Activated naive CD4-positive, alpha-beta T cell treated with anti-CD3 and anti-CD28 coated beads, Interleukin-2, amount 10 ng/mL, durations not matched to agents 7 days and 5 days (primary cell): ENCODE results near the gene TGM1.

Experiments used
- CTCF ChIA-PET: fragments of 350-600 bp; sonication (Branson Sonifier 250); formaldehyde crosslinking; loops from one replicate; lab custom pipeline; 2021; ENCODE audit warnings: antibody characterized with exemption; lab: Charles Lee
- DNase-seq: peaks from one replicate; pipeline ENCODE4 v3.0.0-alpha.2; 2020
- H3K27ac Mint-ChIP-seq: one replicate; pipeline ENCODE4 v1.8.0; 2021; ENCODE audit warnings: mild to moderate bottlenecking, moderate library complexity, mixed read lengths
- H3K27me3 Mint-ChIP-seq: one replicate; pipeline ENCODE4 v1.8.0; 2021; ENCODE audit warnings: mild to moderate bottlenecking, mixed read lengths
- H3K36me3 Mint-ChIP-seq: one replicate; pipeline ENCODE4 v1.8.0; 2021; ENCODE audit warnings: mixed read lengths
- H3K4me1 Mint-ChIP-seq: one replicate; pipeline ENCODE4 v1.8.0; 2021; ENCODE audit warnings: mixed read lengths
- H3K4me3 Mint-ChIP-seq: one replicate; pipeline ENCODE4 v1.8.0; 2021; ENCODE audit warnings: mild to moderate bottlenecking, moderate library complexity, mixed read lengths
- H3K9me3 Mint-ChIP-seq: one replicate; pipeline ENCODE4 v1.8.0; 2021; ENCODE audit warnings: mixed read lengths

TGM1 gene

DNA sequence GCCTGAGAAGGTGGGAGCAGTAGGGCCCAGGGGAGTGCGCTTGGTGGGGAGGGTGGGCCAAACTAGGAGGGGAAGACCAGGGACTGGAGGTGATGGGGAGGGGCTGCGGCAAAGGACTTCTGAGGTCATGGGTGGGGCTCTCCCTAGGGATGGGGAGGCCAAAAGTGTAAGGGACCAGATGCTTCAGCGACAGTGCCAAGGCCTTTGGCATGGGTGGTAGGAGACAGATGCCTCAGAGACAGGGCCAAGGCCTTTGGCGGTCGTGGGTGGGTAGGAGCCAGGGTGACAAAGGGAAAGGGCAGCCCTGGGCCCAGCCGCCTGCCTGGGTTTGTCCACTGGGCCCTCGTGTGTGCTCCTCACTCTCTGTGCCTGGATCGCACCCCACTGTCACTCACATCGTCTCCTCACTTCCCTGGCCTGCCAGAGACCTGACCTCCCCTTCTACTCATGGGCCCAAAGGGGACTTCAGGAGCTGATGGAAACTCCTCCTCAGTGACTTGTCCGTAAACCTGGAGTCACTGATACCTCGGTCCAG is 21.6 kb upstream of the TGM1 start:
- CTCF ChIA-PET, result interaction anchor here (1.4 kb wide), 1 partner anchor 24 kb away, joined by 3 read pairs; no protein-coding TSS in a partner anchor
- DNase-seq, result no peak
- H3K36me3 Mint-ChIP-seq, result peaks cover under 1% of the 10 kb centered on the region
- H3K4me3 Mint-ChIP-seq, result no peak overlapping the region
- H3K4me1 Mint-ChIP-seq, result peaks cover 21% of the 10 kb centered on the region
- H3K27me3 Mint-ChIP-seq, result peaks cover 13% of the 10 kb centered on the region
- H3K27ac Mint-ChIP-seq, result no peak overlapping the region
- H3K9me3 Mint-ChIP-seq, result no peaks in the 10 kb centered on the region

DNA sequence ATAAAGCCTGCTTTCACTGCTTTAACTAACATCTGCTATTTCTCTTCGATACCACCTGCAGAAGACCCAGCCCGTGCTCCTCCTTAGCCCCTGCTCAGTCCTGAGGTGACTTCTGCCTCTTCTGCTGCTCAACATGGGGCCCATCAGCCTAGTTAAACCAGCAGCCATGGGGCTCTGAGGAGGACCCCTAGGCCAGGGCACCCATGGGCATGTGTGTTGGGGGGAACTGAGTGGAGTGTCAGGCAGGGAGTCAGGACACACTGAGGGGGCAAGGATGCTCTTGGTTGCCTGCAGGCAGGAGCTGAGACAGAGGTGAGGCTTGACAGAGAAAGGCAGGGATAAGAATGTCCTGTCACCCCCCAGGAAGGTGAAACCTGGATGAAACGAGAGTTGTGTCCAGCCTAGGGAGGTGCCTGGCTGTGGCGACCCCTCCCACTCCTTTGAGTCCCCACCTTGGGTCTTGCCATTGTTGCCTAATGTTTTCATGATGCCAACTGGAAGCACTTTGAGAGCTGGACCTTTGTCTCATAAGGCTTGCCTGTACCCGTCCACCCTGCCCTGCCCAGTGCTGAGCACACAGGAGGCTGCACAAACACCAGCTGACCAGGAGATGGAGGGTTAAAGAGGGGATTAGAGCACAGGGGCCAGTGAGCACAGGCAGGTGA is 21.0 kb upstream of the TGM1 start:
- no peak overlapping the region for H3K27ac Mint-ChIP-seq
- H3K9me3 Mint-ChIP-seq, result no peaks in the 10 kb centered on the region
- CTCF ChIA-PET, result interaction anchor here (0.9 to 1.4 kb wide), 2 partner anchors 8 to 41 kb away, joined by 3 to 6 read pairs; partner anchors contain the start of gene TINF2
- no peaks in the 10 kb centered on the region for H3K36me3 Mint-ChIP-seq
- H3K4me3 Mint-ChIP-seq, result no peak overlapping the region
- DNase-seq, result no peak
- H3K4me1 Mint-ChIP-seq, result peaks cover 23% of the 10 kb centered on the region
- H3K27me3 Mint-ChIP-seq, result peaks cover 13% of the 10 kb centered on the region

DNA sequence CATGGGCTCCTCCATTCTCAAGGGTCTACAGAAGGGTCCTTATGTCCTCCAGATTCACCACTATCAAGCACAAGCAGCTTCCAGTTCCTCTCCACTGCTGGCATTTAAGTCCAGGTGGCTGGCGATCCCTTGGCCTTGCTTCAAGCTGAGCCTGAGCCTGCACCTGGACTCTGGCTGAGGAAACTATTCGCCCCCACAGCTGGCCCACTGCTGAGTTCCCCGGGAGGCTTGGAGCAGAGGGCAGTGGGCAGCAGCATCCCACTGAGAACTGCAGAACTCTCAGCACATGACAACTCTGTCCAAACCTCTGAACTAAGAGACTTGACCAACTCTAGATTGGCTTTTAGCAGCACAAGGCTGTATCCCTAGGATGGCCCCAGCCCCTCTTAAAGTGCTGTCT is 19.8 kb upstream of the TGM1 start:
- H3K9me3 Mint-ChIP-seq, result no peaks in the 10 kb centered on the region
- peaks cover 28% of the 10 kb centered on the region for H3K4me1 Mint-ChIP-seq
- no peak for DNase-seq
- no peak overlapping the region for H3K4me3 Mint-ChIP-seq
- H3K27me3 Mint-ChIP-seq, result peaks cover 13% of the 10 kb centered on the region
- H3K36me3 Mint-ChIP-seq, result no peaks in the 10 kb centered on the region
- CTCF ChIA-PET, result interaction anchor here (1.1 to 4.4 kb wide), 5 partner anchors 8 to 39 kb away, joined by 3 to 19 read pairs (median 3); partner anchors contain the start of genes CIDEB and RABGGTA
- H3K27ac Mint-ChIP-seq, result no peak overlapping the region

DNA sequence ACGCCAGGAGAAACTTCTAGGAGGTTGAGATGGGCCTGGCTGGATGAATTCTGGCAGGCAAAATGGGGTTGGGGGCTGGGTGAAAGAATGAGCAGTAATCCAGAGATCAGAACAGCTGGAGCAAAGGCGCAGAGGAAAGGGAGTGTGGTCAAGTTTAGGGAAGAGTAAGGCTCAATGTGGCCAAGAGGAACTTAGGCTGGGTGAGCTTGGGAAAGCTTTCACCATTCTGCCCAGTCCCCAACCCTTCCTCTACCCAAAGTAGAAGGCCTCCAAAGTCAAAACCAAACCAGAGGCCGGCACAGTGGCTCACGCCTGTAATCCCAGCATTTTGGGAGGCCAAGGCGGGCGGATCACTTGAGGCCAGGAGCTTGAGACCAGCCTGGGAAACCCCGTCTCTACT is 18.7 kb upstream of the TGM1 start:
- Mint-ChIP-seq H3K27me3 (peaks cover 13% of the 10 kb centered on the region), H3K27ac (no peak overlapping the region), H3K4me3 (no peak overlapping the region), H3K36me3 (no peaks in the 10 kb centered on the region), H3K4me1 (peaks cover 30% of the 10 kb centered on the region), H3K9me3 (no peaks in the 10 kb centered on the region)
- CTCF ChIA-PET, result interaction anchor here (0.8 to 4.4 kb wide), 4 partner anchors 9 to 27 kb away, joined by 3 to 19 read pairs (median 6); partner anchors contain the start of gene RABGGTA
- no peak for DNase-seq

DNA sequence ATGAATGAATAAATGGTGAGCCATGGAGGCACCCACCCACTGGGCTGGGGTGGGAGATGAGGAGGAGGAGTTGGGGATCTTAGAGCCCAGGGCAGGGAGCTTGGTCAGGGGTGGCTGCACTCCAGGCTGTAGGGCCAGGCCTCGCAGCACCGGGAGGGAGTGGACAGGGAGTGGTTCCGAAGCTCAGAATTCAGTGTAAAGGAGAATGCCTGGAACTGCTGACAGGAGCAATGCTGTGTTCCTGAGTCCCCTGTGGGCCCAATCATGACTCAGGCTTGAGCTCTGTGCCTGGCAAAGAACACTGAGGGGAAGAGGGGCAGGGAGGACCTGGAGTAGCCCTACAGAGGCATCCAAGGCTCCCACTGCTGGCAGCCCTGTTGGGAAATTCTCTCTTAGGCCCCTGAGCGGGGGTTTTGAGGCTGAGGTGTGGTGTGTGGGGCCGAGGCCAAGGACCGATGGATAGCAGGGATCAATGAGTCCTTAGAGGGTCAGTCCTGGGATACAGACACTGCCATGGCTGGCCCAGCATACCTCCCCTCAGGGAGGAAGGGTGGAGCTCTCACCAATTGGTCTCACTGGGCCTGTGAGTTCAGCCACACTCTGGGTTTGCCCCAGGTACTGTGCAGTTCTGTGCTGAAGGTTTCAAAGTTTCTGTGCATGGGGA is 18.0 kb upstream of the TGM1 start:
- Mint-ChIP-seq H3K4me3 (no peak overlapping the region), H3K4me1 (peaks cover 31% of the 10 kb centered on the region), H3K9me3 (no peaks in the 10 kb centered on the region), H3K27me3 (peaks cover 13% of the 10 kb centered on the region), H3K27ac (peak overlapping the region; percentile 39), H3K36me3 (no peaks in the 10 kb centered on the region)
- CTCF ChIA-PET, result interaction anchor here (0.8 to 12.6 kb wide), 7 partner anchors 9 to 38 kb away, joined by 3 to 110 read pairs (median 16); partner anchors contain the start of genes CIDEB, DHRS1, NOP9 and RABGGTA
- no peak for DNase-seq

DNA sequence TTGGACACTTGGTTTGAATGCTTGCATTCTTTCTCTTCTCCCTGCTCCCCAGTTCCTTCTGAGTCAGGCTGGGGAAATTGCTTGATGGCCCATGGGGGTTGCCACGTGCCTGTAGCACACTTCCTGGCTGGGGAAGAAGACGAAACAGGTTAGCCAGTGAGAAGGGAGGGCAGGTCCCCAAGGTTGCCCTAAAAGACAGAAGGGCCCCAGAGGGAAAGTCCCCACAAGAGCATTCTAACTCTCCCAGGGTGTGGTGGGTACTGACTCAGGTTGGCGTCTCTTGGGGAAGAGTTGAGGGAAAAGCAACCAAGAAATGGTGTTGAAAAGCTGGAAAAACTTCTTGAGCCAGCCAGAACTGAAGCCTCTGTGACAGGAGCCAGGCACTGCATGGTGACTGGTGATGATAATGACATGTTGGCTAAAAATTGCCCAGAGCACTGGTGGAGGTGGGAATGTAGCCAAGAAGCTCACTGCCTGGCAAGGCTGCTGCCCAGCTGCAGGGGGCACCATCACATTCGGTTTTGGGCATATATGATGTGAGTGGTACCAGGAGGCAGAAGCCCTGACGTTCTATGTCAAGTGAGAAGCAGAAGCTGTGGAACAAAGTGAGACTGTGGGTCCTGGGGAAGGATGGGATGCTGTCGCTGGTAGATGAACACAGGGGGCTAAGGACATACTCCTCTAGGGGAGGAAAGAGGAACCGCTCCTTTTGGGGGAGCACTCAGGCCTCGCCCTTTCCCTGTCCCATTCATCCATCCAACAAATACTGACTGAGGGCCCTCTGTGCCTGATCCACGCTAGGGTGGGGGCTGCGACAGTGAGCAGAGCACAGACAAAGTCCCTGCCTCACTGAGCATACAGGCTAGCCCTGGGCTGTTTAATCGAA is 16.6 kb upstream of the TGM1 start:
- peaks cover 13% of the 10 kb centered on the region for H3K27me3 Mint-ChIP-seq
- peaks cover 37% of the 10 kb centered on the region for H3K4me1 Mint-ChIP-seq
- peak; percentile 55 for DNase-seq
- no peaks in the 10 kb centered on the region for H3K36me3 Mint-ChIP-seq
- no peak overlapping the region for H3K4me3 Mint-ChIP-seq
- CTCF ChIA-PET, result interaction anchor here (0.6 to 12.6 kb wide), 11 partner anchors 9 to 51 kb away, joined by 3 to 110 read pairs (median 4); partner anchors contain the start of genes CIDEB, DHRS1, LTB4R2 and NOP9
- no peak overlapping the region for H3K27ac Mint-ChIP-seq
- no peaks in the 10 kb centered on the region for H3K9me3 Mint-ChIP-seq

DNA sequence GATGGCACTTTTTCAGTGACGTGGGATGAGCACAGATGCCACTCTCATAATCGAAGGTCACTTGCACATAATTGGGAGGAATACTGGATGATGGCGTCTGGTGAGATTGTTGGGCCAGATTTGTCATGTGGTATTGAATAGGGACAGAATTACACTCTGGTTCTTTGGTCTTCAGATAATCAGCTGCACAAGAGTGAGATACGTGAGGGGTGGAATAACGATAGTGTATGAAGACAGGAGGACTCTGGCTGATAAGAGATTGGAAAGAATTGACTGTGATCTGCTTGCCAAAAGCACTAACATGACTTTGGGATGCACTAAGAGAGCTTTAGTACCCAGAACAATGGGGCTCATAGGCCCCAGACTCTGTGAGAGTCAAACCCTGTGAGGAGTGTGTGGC is 15.4 kb upstream of the TGM1 start:
- no peak for DNase-seq
- Mint-ChIP-seq H3K27ac (no peak overlapping the region), H3K36me3 (no peaks in the 10 kb centered on the region), H3K9me3 (no peaks in the 10 kb centered on the region), H3K4me1 (peaks cover 48% of the 10 kb centered on the region), H3K4me3 (no peak overlapping the region), H3K27me3 (peaks cover 13% of the 10 kb centered on the region)
- CTCF ChIA-PET, result interaction anchor here (1.1 to 12.6 kb wide), 7 partner anchors 8 to 63 kb away, joined by 3 to 110 read pairs (median 11); partner anchors contain the start of genes CIDEB, DHRS1, MDP1 and NOP9

DNA sequence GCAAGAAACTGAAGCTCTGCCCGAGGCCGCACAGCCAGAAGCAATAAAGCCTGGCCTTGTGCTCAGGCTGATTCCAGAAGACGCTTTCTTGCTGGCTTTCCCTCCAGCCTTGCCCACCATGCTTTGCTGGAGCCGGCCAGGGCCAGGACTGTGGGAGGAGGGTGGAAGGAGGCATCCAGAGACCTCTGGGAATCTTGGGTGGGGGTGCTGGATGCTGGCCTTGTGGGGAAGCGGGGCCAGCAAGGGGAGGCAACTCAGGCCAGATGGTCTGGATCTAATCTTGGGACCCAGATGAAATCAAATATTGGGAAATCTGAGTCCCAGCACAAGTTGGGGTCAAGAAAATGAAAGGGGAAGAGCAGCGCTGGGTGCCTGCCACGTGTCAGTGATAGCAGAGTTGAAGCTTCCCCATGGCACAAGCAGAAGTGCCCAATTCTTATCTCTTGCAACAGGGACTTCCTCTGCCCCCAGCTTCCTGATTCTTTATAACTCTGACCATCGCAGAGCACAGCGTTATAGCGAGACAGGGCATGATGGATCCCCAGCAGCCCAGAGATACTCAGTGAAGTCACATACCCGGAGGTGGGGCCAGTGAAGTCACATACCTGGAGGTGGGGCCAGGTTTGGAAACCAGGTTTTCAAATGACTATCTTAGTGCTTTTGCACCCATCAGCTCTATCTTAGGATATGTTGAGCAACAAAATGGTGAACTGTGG is 14.8 kb upstream of the TGM1 start:
- Mint-ChIP-seq H3K4me1 (peaks cover 53% of the 10 kb centered on the region), H3K36me3 (no peaks in the 10 kb centered on the region), H3K27ac (no peak overlapping the region), H3K4me3 (no peak overlapping the region), H3K9me3 (no peaks in the 10 kb centered on the region), H3K27me3 (peaks cover 13% of the 10 kb centered on the region)
- CTCF ChIA-PET, result interaction anchor here (0.6 to 12.6 kb wide), 5 partner anchors 12 to 62 kb away, joined by 3 to 110 read pairs (median 3); partner anchors contain the start of genes CIDEB, DHRS1, MDP1 and NOP9
- no peak for DNase-seq

DNA sequence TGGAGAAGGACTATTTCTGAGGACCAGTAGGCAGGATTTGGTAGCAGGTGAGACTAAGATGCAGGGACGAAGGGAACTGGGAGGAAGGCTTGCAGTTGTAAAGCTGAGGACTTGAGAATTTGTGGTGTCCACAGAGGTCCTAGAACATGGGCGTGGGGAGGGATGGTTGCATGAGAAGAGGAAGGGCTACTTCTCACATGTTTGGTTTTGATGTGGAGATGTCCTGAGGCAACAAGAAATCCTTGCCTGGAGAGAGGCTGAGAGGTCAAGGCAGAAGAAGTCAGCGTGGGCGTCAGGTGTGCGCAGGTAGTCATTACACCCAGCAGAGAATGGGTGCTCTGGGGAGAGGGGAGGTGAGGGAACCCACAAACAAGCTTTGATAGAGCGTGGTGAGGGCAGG is 14.1 kb upstream of the TGM1 start:
- Mint-ChIP-seq H3K27ac (no peak overlapping the region), H3K27me3 (peaks cover 13% of the 10 kb centered on the region), H3K4me1 (peaks cover 60% of the 10 kb centered on the region)

DNA sequence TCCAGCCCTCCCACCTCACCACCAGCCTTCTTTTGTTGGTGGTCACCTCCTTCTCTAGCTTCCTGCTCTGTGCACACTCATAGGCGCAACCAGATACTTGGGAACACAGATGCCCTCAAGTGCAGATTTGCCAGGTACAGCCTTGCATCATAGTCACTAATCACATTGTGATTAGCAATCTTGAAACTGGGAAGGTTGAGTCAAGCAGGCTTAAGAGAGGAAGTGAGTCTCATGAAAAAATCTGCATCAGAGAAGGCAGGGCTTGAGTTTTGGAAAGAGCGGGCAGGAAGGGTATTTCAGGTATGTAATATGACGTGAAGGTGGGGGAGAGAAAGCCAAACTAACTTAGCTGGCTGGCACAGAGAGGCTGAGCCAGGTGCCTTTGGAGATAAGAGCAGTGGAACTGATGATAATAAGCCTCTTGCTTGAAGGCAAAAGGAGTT is 11.1 kb upstream of the TGM1 start:
- DNase-seq, result peak; percentile 48
- H3K27ac Mint-ChIP-seq, result peak overlapping the region; percentile 84
- CTCF ChIA-PET, result interaction anchor here (0.7 to 12.6 kb wide), 15 partner anchors 16 to 158 kb away, joined by 3 to 110 read pairs (median 4); partner anchors contain the start of genes CIDEB, DHRS1, LTB4R2 and MDP1
- H3K4me3 Mint-ChIP-seq, result no peak overlapping the region
- peaks cover 4% of the 10 kb centered on the region for H3K36me3 Mint-ChIP-seq
- H3K27me3 Mint-ChIP-seq, result no peaks in the 10 kb centered on the region
- H3K4me1 Mint-ChIP-seq, result peaks cover 70% of the 10 kb centered on the region
- no peaks in the 10 kb centered on the region for H3K9me3 Mint-ChIP-seq

More for the DNA sequence above, 14.1 kb upstream of the TGM1 start:
- no peak overlapping the region for H3K4me3 Mint-ChIP-seq
- no peaks in the 10 kb centered on the region for H3K9me3 Mint-ChIP-seq
- no peaks in the 10 kb centered on the region for H3K36me3 Mint-ChIP-seq
- DNase-seq, result no peak
- CTCF ChIA-PET, result interaction anchor here (0.9 to 12.6 kb wide), 2 partner anchors 23 to 29 kb away, joined by 3 to 110 read pairs; partner anchors contain the start of genes DHRS1 and NOP9

DNA sequence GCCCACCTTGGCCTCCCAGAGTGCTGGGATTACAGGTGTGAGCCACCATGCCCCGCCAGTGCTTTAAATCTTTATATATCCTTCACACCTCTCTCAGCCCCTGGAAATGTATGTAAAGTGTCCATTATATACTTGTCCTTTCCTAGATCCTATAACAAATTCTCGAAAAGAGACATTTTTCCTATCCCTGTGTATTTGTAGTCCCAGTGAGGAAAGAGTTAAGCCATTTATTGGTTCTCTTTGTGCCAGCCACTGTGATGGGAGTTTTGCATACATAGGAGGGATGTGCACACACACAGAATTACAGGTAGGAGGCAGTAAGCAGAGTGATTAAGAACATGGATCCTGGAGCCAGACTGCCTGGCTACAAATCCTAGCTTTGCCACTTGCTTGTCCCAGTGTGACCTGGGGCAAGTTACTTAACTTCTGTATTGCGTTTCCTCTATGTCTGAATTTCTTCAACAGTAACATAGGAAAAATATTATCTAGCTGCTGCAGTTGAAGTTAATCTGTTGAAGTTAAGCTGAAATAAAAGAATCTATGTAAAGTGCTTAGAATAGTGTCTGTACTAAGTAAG is 10.5 kb upstream of the TGM1 start:
- Mint-ChIP-seq H3K4me3 (no peak overlapping the region), H3K27me3 (no peaks in the 10 kb centered on the region), H3K9me3 (no peaks in the 10 kb centered on the region), H3K27ac (peak overlapping the region; percentile 84), H3K36me3 (peaks cover 5% of the 10 kb centered on the region), H3K4me1 (peaks cover 65% of the 10 kb centered on the region)
- CTCF ChIA-PET, result interaction anchor here (0.7 to 12.6 kb wide), 15 partner anchors 16 to 158 kb away, joined by 3 to 110 read pairs (median 4); partner anchors contain the start of genes CIDEB, DHRS1, LTB4R2 and NOP9
- no peak for DNase-seq

DNA sequence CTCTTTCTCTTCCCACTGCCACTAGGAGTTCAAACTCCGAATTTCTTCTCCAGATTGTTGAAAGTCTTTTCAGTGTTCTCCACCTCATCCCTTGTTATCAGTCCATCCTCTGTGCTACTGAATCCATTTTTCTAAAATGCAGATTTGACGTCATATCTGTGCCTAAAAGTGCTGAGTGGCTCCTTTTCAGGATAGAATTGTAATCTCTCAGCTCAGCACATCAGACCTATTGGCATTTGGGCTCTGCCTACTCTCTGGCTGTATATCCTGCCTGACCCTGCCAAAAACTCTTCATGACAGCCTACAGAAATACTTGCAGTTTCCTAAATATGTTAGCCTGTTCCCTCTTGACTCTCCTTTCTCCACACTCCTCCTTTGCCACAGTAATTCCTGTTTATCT is 9.5 kb upstream of the TGM1 start:
- CTCF ChIA-PET, result interaction anchor here (0.7 to 12.6 kb wide), 9 partner anchors 8 to 59 kb away, joined by 3 to 110 read pairs (median 8); partner anchors contain the start of genes CHMP4A, CIDEB, DHRS1 and LTB4R2
- DNase-seq, result no peak
- H3K27me3 Mint-ChIP-seq, result no peaks in the 10 kb centered on the region
- peak overlapping the region; percentile 95 for H3K27ac Mint-ChIP-seq
- no peaks in the 10 kb centered on the region for H3K9me3 Mint-ChIP-seq
- H3K4me1 Mint-ChIP-seq, result peaks cover 60% of the 10 kb centered on the region
- H3K4me3 Mint-ChIP-seq, result peak overlapping the region; percentile 31
- peaks cover 5% of the 10 kb centered on the region for H3K36me3 Mint-ChIP-seq
